ENCODE results near the gene PHC3. TPM values are rescaled to one million over a fixed set of nuclear protein-coding genes. Genes with fewer than 3 reads are reported as not detected.
"Not testable (repeated sequence)": the region's sequence is repeated elsewhere in the genome, so short reads cannot be mapped to it uniquely, and the experiment has no call there.

Gene PHC3
- total RNA-seq, 2 experiments from 2014 or later, result 74.5 TPM

DNA sequence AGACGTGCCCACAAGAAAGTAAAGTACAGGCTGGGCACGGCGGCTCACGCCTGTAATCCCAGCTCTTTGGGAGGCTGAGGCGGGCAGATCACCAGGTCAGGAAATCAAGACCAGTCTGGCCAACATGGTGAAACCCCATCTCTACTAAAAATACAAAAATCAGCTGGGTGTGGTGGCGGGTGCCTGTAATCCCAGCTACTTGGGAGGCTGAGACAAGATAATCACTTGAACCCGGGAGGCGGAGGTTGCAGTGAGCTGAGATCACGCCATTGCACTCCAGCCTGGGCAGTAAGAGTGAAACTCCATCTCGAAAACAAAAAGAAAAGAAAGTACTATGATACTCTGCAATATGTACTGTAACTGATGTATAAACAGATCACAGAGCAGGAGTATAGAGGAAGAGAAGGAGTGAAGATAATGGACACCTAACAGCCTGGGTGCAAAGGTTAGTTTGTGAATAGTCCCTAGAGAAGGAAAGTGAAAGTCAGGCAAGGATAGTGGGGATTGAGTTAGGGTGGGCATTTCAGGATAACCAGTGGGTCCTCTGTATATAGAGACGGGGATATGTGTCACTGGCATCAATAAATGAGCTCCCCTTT, 24.7 kb upstream of the PHC3 start:
- CTCF ChIA-PET, result not testable (repeated sequence)

DNA sequence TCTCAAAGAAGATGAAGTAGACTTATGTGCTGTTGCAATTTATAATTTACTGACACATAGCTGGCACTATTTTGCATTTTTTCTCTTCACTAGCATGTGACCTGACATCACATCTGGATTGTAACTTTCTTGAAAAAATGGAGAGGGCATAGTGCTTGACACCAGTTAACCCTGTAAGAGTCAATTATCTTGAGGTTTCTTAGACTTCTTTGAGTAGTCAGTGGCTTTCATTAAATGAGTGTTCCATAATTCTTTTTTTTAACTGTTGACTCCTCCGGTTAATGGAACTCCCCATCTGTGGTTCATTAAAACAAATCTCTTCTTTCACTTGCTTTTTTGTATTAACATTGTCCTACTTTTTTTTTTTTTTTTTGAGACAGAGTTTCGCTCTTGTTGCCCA, 23.8 kb upstream of the PHC3 start:
- Mint-ChIP-seq H3K27me3 (peaks cover 10% of the 10 kb centered on the region), H3K36me3 (ENCODE audit: low read depth) (no peaks in the 10 kb centered on the region), H3K4me1 (peaks cover 3% of the 10 kb centered on the region), H3K27ac (no peak overlapping the region), H3K4me3 (no peak overlapping the region), H3K9me3 (peaks cover 2% of the 10 kb centered on the region)
- ChIA-PET CTCF (no interaction called here), POLR2A (interaction anchor here (1.0 kb wide), 1 partner anchor 27 kb away, joined by 3 read pairs; no protein-coding TSS in a partner anchor)
- no peak for DNase-seq

More for the DNA sequence above, 24.7 kb upstream of the PHC3 start:
- H3K9me3 Mint-ChIP-seq; POLR2A ChIA-PET; DNase-seq; H3K4me1 Mint-ChIP-seq; H3K36me3 Mint-ChIP-seq (ENCODE audit: low read depth); H3K27ac Mint-ChIP-seq; H3K27me3 Mint-ChIP-seq; H3K4me3 Mint-ChIP-seq: not testable (repeated sequence)

DNA sequence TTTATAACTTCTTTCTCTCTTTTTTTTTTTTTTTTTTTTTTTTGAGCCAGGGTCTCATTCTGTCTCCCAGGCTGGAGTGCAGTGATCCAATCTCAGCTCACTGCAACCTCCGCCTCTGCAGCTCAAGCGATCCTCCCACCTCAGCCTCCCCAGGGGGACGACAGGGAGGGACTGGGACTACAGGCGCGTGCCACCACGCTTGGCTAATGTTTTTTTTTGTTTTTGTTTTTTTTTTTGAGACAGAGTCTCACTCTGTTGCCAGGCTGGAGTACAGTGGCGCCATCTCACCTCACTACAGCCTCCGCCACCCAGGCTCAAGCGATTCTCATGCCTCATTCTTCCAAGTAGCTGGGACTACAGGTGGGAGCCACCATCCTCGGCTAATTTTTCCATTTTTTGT, 23.0 kb upstream of the PHC3 start:
- no peak overlapping the region for H3K27ac Mint-ChIP-seq
- H3K4me3 Mint-ChIP-seq, result no peak overlapping the region
- H3K4me1 Mint-ChIP-seq, result peaks cover 3% of the 10 kb centered on the region
- POLR2A ChIA-PET, result interaction anchor here (1.0 to 1.2 kb wide), 3 partner anchors 12 to 26 kb away, joined by 3 read pairs; partner anchors contain the start of gene PHC3
- H3K27me3 Mint-ChIP-seq, result peaks cover 14% of the 10 kb centered on the region
- H3K9me3 Mint-ChIP-seq, result no peaks in the 10 kb centered on the region
- no peak for DNase-seq
- CTCF ChIA-PET, result no interaction called here
- H3K36me3 Mint-ChIP-seq (ENCODE audit: low read depth), result no peaks in the 10 kb centered on the region

DNA sequence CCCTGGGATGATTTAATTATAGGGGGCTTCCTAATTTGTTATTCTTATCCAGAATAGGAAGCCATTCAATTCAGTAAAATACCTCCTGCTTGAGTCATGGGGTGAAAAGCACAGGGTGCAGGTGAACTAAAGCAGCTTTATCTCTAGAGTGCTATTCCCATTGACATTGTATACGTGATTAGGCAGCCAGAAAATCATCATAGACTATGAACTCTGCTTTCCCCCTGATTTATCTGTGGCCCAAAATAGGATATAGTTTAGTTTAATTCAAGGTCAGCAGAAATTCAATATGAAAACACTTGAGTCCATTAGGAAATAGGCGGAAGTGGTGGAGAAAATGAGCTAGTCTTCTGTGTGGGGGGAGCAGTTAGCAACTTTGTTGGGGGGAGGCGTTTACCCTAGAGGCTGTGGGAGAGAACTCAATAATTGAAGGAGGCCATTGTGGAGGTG, 22.5 kb upstream of the PHC3 start:
- Mint-ChIP-seq H3K4me3 (no peak overlapping the region), H3K27ac (no peak overlapping the region), H3K9me3 (no peaks in the 10 kb centered on the region), H3K4me1 (peaks cover 3% of the 10 kb centered on the region), H3K27me3 (peaks cover 18% of the 10 kb centered on the region), H3K36me3 (ENCODE audit: low read depth) (no peaks in the 10 kb centered on the region)
- DNase-seq, result no peak
- ChIA-PET CTCF (interaction anchor here (0.8 kb wide), 1 partner anchor 15 kb away, joined by 3 read pairs; no protein-coding TSS in a partner anchor), POLR2A (interaction anchor here (1.2 kb wide), 2 partner anchors 11 to 22 kb away, joined by 3 read pairs; partner anchors contain the start of gene PHC3)

DNA sequence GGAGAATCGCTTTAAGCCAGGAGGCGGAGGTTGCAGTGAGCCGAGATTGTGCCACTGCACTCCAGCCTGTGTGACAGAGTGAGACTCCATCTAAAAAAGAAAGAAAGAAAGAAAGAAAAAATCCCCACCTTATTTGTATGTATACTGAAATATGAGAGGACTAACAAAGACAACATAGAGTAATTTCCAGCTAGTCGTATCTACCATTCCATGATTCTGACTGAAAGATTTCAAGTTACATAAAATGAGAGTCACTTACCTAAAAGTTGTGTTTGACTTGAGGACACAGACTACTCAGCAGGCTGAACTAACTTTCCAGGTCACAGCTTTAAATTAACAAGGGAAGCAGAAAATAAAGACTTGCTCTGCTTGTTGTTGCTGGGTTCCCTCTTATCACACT, 21.9 kb upstream of the PHC3 start:
- H3K27ac Mint-ChIP-seq, result no peak overlapping the region
- H3K4me1 Mint-ChIP-seq, result peaks cover 3% of the 10 kb centered on the region
- H3K9me3 Mint-ChIP-seq, result no peaks in the 10 kb centered on the region
- CTCF ChIA-PET, result interaction anchor here (0.8 kb wide), 1 partner anchor 14 kb away, joined by 3 read pairs; no protein-coding TSS in a partner anchor
- H3K4me3 Mint-ChIP-seq, result no peak overlapping the region
- H3K36me3 Mint-ChIP-seq (ENCODE audit: low read depth), result no peaks in the 10 kb centered on the region
- DNase-seq, result no peak
- POLR2A ChIA-PET, result interaction anchor here (1.2 kb wide), 2 partner anchors 11 to 22 kb away, joined by 3 read pairs; partner anchors contain the start of gene PHC3
- H3K27me3 Mint-ChIP-seq, result peaks cover 18% of the 10 kb centered on the region

DNA sequence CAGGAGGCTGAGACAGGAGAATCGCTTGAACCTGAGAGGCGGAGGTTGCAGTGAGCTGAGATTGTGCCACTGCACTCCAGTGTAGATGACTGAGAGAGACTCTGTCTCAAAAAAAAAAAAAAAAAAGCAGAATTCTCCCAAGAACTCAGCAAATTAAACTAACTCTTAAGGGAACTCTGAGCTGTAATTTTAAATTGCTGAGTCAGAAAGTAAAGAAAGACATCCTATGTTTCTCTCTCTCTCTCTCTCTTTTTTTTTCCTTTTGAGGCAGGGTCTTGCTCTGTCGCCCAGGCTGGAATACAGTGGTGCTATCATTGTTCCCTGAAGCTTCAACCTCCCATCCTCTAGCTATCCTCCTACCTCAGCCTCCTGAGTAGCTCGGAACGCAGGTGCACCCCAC, 20.0 kb upstream of the PHC3 start:
- DNase-seq, result no peak
- Mint-ChIP-seq H3K36me3 (ENCODE audit: low read depth) (no peaks in the 10 kb centered on the region), H3K9me3 (no peaks in the 10 kb centered on the region), H3K27me3 (peaks cover 18% of the 10 kb centered on the region), H3K27ac (no peak overlapping the region), H3K4me3 (no peak overlapping the region), H3K4me1 (peaks cover 3% of the 10 kb centered on the region)
- POLR2A ChIA-PET, result no interaction called here
- CTCF ChIA-PET, result interaction anchor here (0.7 to 1.0 kb wide), 3 partner anchors 12 to 209 kb away, joined by 3 to 4 read pairs (median 3); no protein-coding TSS in a partner anchor

DNA sequence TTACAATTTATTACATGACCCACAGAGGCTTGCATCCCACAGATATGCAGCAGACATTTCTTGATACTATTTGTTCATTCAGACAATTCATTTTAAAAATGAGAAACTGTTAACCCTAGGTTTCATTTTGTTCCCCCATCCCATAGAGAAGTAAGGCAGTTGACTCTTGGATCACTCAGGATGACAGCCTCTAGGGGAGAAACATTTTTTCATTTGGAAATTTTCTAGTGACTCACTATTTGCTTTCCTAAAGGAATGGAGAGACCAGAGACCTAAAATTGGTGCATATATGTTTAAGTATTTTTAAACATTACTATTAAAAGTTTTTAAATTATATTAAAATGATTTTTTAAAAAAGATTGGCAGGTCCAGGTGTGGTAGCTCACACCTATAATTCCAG, 19.5 kb upstream of the PHC3 start:
- H3K36me3 Mint-ChIP-seq (ENCODE audit: low read depth), result no peaks in the 10 kb centered on the region
- peaks cover 3% of the 10 kb centered on the region for H3K4me1 Mint-ChIP-seq
- H3K27ac Mint-ChIP-seq, result no peak overlapping the region
- no peak overlapping the region for H3K4me3 Mint-ChIP-seq
- ChIA-PET CTCF (interaction anchor here (0.7 to 1.0 kb wide), 3 partner anchors 11 to 210 kb away, joined by 3 to 4 read pairs (median 3); no protein-coding TSS in a partner anchor), POLR2A (no interaction called here)
- no peaks in the 10 kb centered on the region for H3K9me3 Mint-ChIP-seq
- no peak for DNase-seq
- peaks cover 18% of the 10 kb centered on the region for H3K27me3 Mint-ChIP-seq

DNA sequence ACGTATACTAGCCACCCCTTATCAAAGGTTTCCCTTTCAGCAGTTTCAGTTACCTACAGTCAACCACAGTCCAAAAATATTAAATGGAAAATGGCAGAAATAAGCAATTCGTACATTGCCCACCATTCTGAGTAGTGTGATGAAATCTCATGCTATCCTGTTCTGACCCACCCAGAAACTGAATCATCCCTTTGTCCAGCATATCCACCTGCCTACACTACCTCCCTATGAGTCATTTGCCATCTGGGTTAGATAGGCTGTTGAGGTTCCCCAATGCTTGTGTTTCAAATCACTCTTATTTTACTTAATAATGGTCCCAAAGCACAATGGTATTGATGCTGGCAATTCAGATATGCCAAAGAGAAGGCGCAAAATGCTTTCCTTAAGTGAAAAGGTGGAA, 15.3 kb upstream of the PHC3 start:
- peaks cover 22% of the 10 kb centered on the region for H3K27me3 Mint-ChIP-seq

DNA sequence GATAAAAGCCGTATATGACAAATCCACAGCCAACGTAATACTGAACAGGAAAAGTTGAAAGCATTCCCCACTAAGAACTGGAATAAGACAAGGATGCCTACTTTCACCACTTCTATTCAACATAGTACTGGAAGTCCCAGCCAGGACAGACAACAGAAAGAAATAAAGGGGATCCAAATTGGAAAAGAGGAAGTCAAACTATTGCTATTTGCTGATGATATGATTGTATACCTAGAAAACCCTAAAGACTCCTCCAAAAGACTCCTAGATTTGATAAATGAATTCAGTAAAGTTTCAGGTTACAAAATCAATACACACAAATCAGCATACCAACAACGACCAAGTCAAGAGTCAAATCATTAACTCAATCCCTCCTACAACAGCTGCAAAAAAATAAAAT, 14.2 kb upstream of the PHC3 start:
- H3K27me3 Mint-ChIP-seq, result peaks cover 20% of the 10 kb centered on the region
- CTCF ChIA-PET; DNase-seq; H3K36me3 Mint-ChIP-seq (ENCODE audit: low read depth); POLR2A ChIA-PET; H3K27ac Mint-ChIP-seq; H3K9me3 Mint-ChIP-seq; H3K4me1 Mint-ChIP-seq; H3K4me3 Mint-ChIP-seq: not testable (repeated sequence)

More for the DNA sequence above, 15.3 kb upstream of the PHC3 start:
- ChIA-PET POLR2A (no interaction called here), CTCF (no interaction called here)
- no peak overlapping the region for H3K27ac Mint-ChIP-seq
- no peaks in the 10 kb centered on the region for H3K9me3 Mint-ChIP-seq
- H3K4me3 Mint-ChIP-seq, result no peak overlapping the region
- no peak for DNase-seq
- no peaks in the 10 kb centered on the region for H3K4me1 Mint-ChIP-seq
- no peaks in the 10 kb centered on the region for H3K36me3 Mint-ChIP-seq (ENCODE audit: low read depth)

DNA sequence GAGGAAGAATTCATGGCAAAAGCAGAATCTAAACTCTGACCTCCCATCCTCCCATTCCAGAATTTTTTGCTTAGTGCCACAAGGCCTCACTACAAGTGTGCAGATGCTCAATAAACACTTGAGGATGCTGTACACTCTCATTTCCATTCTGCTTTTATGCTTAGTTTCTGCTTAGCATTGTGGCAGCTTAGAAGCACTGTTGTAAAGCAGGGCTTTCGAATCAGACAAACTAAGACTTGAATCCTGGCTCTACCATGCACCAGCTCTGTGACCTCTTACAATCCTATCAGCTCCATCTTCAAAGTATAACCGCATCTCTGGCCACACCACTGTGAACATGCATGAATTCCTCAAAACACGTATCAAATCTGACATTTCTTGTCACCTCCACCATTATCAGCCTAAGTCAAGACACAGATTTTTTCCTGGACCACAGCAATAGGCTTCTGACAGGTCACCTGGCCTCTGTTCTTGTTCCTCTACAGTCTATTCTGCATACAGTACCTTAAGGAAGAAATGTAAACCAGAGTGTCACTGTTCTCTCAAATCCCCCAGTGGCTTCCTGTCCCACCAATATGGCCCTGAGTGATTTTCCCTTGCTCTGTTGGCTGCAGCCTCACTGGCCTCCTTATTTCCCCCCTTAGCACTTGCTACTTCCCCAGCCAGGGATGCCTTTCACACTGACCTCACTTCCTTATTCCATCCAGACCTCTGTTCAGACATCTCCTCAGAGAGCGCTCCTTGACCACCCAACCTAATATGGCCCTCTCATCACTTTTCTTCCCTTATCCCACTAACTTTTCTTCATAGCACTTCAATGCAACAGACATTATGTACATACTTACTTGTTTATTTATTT, 8.1 kb upstream of the PHC3 start:
- Mint-ChIP-seq H3K36me3 (ENCODE audit: low read depth) (no peaks in the 10 kb centered on the region), H3K27me3 (peaks cover 6% of the 10 kb centered on the region), H3K27ac (no peak overlapping the region), H3K4me1 (peaks cover 14% of the 10 kb centered on the region), H3K4me3 (no peak overlapping the region), H3K9me3 (no peaks in the 10 kb centered on the region)
- POLR2A ChIA-PET, result no interaction called here
- DNase-seq, result no peak
- CTCF ChIA-PET, result interaction anchor here (0.6 to 1.2 kb wide), 5 partner anchors 8 to 622 kb away, joined by 3 to 4 read pairs (median 3); partner anchors contain the start of gene PHC3

DNA sequence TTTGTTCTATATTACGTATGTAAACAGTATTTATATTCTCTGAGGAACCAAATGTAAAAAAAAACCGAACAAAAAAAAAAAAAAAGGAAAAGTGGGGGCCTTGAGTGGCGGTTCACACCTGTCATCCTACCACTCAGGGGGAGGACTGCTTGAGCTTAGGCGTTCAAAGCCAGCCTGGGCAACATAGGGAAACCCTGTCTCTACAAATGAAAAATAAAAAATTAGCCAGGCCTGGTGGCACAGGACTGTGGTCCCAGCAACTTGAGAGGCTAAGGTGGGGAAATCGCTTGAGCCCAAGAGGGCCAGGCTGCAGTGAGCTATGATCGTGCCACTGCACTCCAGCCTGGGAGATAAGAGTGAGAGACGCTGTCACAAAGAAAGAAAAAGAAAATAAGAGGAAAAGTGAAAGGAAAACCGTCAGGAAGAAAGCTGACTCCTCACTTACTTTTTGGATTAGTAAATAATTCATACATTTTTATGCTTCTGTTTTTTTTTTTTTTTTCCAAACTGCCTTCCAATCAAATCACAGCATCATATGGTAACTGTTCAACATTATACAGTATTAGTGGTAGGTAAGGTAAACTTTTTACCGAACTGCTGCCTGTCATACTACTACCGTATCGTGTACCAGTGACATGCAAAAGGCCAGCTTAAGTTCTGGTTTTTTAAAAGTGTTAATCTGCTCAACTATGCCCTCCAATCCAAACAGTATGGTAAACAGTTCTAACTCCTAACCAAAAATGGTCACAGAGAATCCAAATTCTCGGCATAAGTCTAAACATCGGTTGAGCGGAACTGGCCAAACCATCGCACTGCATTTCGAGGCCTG, 1.2 kb downstream of the PHC3 start:
- peaks cover 39% of the 10 kb centered on the region for H3K36me3 Mint-ChIP-seq (ENCODE audit: low read depth)
- no peaks in the 10 kb centered on the region for H3K9me3 Mint-ChIP-seq
- DNase-seq, result peak; percentile 18
- peaks cover 29% of the 10 kb centered on the region for H3K4me1 Mint-ChIP-seq
- H3K27ac Mint-ChIP-seq, result peak overlapping the region; percentile 98
- POLR2A ChIA-PET, result interaction anchor here (0.6 to 4.3 kb wide), 16 partner anchors 9 to 690 kb away, joined by 3 to 42 read pairs (median 4); partner anchors contain the start of genes GPR160, MYNN, PRKCI and RPL22L1
- H3K4me3 Mint-ChIP-seq, result peak overlapping the region; percentile 99
- H3K27me3 Mint-ChIP-seq, result no peaks in the 10 kb centered on the region
- CTCF ChIA-PET, result interaction anchor here (0.5 to 1.4 kb wide), 7 partner anchors 11 to 417 kb away, joined by 3 to 5 read pairs (median 4); partner anchors contain the start of gene SKIL

DNA sequence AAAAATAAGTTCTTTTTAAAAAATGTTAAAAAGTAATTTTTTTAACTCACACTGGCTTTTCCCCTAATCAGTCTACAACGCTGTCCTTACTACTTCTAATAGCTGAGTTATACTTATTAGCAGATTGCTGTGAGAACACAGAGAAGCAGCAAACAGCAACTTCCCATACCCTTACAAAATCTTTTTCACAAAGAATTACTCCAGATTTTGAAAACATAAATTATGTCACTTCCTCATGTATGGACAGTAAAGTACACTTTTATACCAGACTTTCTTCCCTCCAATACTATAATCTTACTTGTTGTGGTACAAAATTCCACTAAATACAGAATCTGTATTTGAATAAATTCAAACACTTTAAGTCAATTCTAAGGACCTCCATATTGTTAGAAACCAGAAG, 2.1 kb downstream of the PHC3 start:
- Mint-ChIP-seq H3K4me3 (peak overlapping the region; percentile 99), H3K27ac (peak overlapping the region; percentile 98), H3K9me3 (no peaks in the 10 kb centered on the region), H3K36me3 (ENCODE audit: low read depth) (peaks cover 45% of the 10 kb centered on the region), H3K4me1 (peaks cover 32% of the 10 kb centered on the region), H3K27me3 (no peaks in the 10 kb centered on the region)
- no peak for DNase-seq
- ChIA-PET POLR2A (interaction anchor here (0.6 to 4.3 kb wide), 12 partner anchors 8 to 691 kb away, joined by 3 to 42 read pairs (median 6); partner anchors contain the start of genes MYNN, PRKCI, RPL22L1 and SKIL), CTCF (interaction anchor here (0.6 to 1.3 kb wide), 2 partner anchors 126 to 211 kb away, joined by 3 read pairs; no protein-coding TSS in a partner anchor)

Measured in activated CD4-positive, alpha-beta memory T cell treated with anti-CD3 and anti-CD28 coated beads, Interleukin-2, amount 10 ng/mL, durations not matched to agents 7 days and 5 days (primary cell).